Measurements from ENCODE around the gene GIGYF2. TPM values are rescaled to one million over a fixed set of nuclear protein-coding genes. Genes with fewer than 3 reads are reported as not detected.

Gene GIGYF2
- total RNA-seq, 1 experiment from 2014 or later: 71.1 TPM

GRCh38 chr2:232875256-232876121 lies 178.4 kb downstream of the GIGYF2 start:
- no TSS peak for BruUV-seq (replicated peaks)
- CTCF ChIA-PET: no interaction called here

DNA sequence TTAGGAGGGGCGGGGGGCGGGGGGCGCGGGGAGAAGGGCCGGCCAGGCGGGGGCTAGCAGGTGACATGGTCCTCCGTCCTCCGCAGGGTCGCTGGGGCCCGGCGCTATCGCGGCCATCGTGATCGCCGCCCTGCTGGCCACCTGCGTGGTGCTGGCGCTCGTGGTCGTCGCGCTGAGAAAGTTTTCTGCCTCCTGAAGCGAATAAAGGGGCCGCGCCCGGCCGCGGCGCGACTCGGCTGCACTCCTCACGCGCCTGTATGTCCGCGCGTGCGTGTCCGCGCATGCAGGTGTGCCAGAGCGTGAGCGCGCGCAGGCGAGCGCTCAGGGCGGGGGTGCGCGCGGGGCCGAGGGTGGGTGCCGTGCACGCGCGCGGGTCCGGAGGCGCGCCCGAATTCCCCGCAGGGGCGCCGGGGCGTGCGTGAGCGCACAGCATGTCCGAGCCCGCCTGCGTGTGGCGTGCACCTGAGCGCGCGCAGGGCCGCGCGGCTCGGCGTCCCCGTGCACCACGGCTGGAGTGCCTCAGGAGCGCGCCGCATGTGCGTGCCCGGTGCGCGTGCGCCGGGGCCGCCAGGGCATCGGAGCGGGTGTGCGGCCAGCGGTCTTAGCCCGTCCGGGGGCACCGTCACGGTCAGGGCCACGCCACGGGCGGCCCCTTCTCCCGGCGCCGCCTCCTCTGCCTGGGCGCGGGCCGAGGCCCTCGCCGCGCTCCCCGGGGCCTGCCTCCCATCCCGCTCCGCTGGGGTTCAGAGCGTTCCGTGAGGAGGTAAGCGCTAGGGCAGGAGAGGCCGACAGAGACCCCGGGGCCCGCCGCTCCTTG lies 179.2 kb downstream of the GIGYF2 start:
- TF ChIP-seq CTCF (IDR thresholded peaks at IDR 0.05; ENCODE audit: unreplicated experiment): no peak
- Mint-ChIP-seq H3K27me3 (ENCODE audit: insufficient read depth, unreplicated experiment) (no peaks in the 10 kb centered on the region), H3K36me3 (ENCODE audit: insufficient read depth, unreplicated experiment) (peaks cover 8% of the 10 kb centered on the region), H3K4me3 (ENCODE audit: unreplicated experiment) (no peak overlapping the region), H3K27ac (ENCODE audit: low read depth, unreplicated experiment) (no peak overlapping the region), H3K9me3 (ENCODE audit: unreplicated experiment) (no peaks in the 10 kb centered on the region), H3K4me1 (ENCODE audit: insufficient read depth, unreplicated experiment) (no peaks in the 10 kb centered on the region)
- DNase-seq (ENCODE audit: unreplicated experiment): no peak
- POLR2A ChIA-PET: interaction anchor here (0.6 kb wide), 1 partner anchor 33 kb away, joined by 3 read pairs; no protein-coding TSS in a partner anchor
- BruUV-seq (replicated peaks): no TSS peak
- CTCF ChIA-PET: no interaction called here
- intact Hi-C loops (cut with micrococcal nuclease): no loop called here

More at GRCh38 chr2:232875256-232876121, 178.4 kb downstream of the GIGYF2 start:
- H3K27me3 Mint-ChIP-seq (ENCODE audit: insufficient read depth, unreplicated experiment): no peaks in the 10 kb centered on the region
- peaks cover 11% of the 10 kb centered on the region for H3K36me3 Mint-ChIP-seq (ENCODE audit: insufficient read depth, unreplicated experiment)
- no peak for DNase-seq (ENCODE audit: unreplicated experiment)
- H3K9me3 Mint-ChIP-seq (ENCODE audit: unreplicated experiment): no peaks in the 10 kb centered on the region
- POLR2A ChIA-PET: no interaction called here
- no peaks in the 10 kb centered on the region for H3K4me1 Mint-ChIP-seq (ENCODE audit: insufficient read depth, unreplicated experiment)
- no peak overlapping the region for H3K27ac Mint-ChIP-seq (ENCODE audit: low read depth, unreplicated experiment)
- TF ChIP-seq CTCF (IDR thresholded peaks at IDR 0.05; ENCODE audit: unreplicated experiment): no peak
- H3K4me3 Mint-ChIP-seq (ENCODE audit: unreplicated experiment): no peak overlapping the region
- intact Hi-C loops (cut with micrococcal nuclease): no loop called here

- H3K4me1 Mint-ChIP-seq (ENCODE audit: insufficient read depth, unreplicated experiment): no peaks in the 10 kb centered on the region
- no peaks in the 10 kb centered on the region for H3K27me3 Mint-ChIP-seq (ENCODE audit: insufficient read depth, unreplicated experiment)
- peaks cover 8% of the 10 kb centered on the region for H3K36me3 Mint-ChIP-seq (ENCODE audit: insufficient read depth, unreplicated experiment)
- H3K4me3 Mint-ChIP-seq (ENCODE audit: unreplicated experiment): no peak overlapping the region
- TF ChIP-seq CTCF (IDR thresholded peaks at IDR 0.05; ENCODE audit: unreplicated experiment): no peak
- CTCF ChIA-PET: no interaction called here
- no peaks in the 10 kb centered on the region for H3K9me3 Mint-ChIP-seq (ENCODE audit: unreplicated experiment)
- intact Hi-C loops (cut with micrococcal nuclease): no loop called here
- H3K27ac Mint-ChIP-seq (ENCODE audit: low read depth, unreplicated experiment): no peak overlapping the region
- no TSS peak for BruUV-seq (replicated peaks)
- DNase-seq (ENCODE audit: unreplicated experiment): no peak
- POLR2A ChIA-PET: interaction anchor here (0.6 kb wide), 1 partner anchor 32 kb away, joined by 3 read pairs; no protein-coding TSS in a partner anchor
Observed at GRCh38 chr2:232876978-232877441, 179.9 kb downstream of the GIGYF2 start.

DNA sequence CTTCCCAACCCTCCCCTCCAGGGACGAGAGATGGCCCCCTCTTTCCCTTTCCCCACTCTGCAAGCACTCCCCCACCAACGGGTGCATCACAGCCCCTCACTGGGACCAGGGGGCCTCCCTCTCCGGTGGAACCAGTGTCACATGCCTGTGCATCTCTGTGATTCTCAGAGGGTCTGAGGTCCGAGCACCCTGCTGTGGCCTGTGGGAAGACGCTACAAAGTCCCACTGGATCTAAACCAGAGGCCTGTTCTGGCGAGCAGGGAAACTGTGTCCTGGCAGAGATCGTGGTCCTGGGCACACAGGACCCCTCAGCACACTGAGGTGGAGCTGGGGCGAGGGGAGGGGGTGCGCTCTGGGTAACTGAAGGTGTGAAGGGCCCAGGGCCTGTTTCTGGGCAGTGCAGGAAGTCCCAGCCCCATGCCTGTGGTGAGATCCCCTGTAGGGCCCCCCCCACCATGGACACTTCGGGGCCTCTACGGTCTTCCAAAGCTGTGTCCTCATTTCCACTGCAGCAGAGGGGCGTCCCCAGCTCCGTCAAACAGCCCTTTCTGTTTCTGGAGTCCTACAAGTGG lies 180.9 kb downstream of the GIGYF2 start:
- POLR2A ChIA-PET: no interaction called here
- Mint-ChIP-seq H3K27me3 (ENCODE audit: insufficient read depth, unreplicated experiment) (no peaks in the 10 kb centered on the region), H3K4me1 (ENCODE audit: insufficient read depth, unreplicated experiment) (no peaks in the 10 kb centered on the region), H3K4me3 (ENCODE audit: unreplicated experiment) (no peak overlapping the region), H3K36me3 (ENCODE audit: insufficient read depth, unreplicated experiment) (peaks cover 8% of the 10 kb centered on the region), H3K9me3 (ENCODE audit: unreplicated experiment) (no peaks in the 10 kb centered on the region), H3K27ac (ENCODE audit: low read depth, unreplicated experiment) (no peak overlapping the region)
- CTCF ChIA-PET: no interaction called here
- TF ChIP-seq CTCF (IDR thresholded peaks at IDR 0.05; ENCODE audit: unreplicated experiment): no peak
- DNase-seq (ENCODE audit: unreplicated experiment): no peak
- intact Hi-C loops (cut with micrococcal nuclease): no loop called here
- no TSS peak for BruUV-seq (replicated peaks)

Data from MCF 10A (cell line).